ENCODE data around the gene RAB27B.
"Not testable (repeated sequence)": the region's sequence is repeated elsewhere in the genome, so short reads cannot be mapped to it uniquely, and the experiment has no call there.

RAB27B gene

GRCh38 chr18:54820785-54821275 lies 7.4 kb upstream of the RAB27B start:
- not testable (repeated sequence) for DNase-seq

DNA sequence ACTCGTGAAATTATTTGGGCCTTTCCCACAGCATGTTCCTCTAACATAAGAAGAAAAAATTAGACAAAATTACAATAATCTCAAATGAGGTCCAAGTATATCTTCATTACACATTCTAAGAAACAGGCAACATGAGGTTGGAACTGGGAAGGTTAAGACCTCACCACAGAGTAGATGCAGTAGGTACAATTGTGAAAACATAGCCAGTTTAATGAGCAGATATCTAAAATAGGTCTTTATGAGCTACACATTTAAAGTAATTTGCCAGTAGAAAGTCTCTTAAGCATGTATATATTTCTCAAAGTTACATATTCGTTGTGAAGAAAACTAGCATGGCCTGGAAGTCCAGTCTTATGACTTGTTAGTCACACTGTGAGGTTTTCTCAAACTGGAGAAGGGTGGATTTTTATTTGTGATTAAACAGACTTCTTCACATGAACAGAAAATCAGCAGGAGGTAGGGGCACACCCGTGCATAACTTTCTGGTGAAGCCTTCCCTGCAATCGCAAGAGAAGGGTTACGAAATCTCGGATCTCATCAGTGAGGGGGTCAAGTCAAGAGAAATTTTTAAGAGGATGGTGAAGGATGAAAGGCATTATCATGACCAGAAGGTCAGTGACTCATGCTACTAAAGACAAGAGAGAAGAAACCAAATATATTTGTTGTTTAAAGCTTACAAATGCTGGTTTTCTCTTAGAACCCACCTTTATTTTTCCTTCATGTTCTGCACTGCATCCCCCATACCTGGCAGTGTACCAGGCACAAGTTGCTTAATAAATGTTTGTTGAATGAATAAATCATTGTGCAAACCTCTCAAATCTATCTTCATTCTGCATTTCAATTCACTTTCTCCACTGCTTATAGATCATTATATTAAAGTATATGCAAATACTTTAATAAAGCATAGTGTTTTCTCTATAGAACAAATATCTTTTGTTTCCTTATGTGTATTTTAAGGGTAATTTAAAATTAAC lies 5.1 kb upstream of the RAB27B start:
- no peak for DNase-seq

GRCh38 chr18:54824761-54825160 lies 3.5 kb upstream of the RAB27B start:
- DNase-seq, result no peak

DNA sequence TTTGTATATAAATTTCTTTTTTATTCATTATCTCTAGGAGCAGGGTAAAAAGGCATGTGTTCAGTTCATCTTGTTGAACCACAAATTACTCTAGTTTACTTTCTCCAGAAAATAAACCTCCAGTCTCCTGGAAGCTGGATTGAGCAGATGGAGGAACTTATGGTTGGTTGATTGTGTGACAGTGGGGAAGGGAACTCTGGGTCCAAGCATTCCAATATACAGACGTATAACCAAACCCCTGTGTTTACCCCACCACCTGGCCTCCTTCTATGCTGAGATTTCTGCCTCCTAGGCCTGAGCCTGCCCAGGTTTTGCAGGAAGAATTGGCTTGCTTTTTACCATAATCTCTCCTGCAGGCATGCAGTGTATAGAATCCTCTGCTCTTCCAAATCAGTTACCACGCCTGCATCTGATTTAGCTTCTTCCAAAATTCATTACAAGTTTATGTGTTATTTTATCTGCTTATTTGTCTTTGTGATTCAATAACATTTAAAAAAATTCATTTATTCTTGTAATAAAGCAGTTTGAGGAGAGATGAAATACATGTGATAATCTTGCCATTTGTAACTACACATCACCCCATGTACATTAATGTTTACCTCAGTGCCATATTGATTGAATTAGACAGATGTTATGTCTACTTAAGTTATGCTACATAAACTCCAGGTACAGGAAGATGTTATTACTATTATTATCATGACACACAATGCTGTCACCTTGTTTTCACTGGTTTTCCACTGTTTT lies 2.5 kb upstream of the RAB27B start:
- no peak for DNase-seq

DNA sequence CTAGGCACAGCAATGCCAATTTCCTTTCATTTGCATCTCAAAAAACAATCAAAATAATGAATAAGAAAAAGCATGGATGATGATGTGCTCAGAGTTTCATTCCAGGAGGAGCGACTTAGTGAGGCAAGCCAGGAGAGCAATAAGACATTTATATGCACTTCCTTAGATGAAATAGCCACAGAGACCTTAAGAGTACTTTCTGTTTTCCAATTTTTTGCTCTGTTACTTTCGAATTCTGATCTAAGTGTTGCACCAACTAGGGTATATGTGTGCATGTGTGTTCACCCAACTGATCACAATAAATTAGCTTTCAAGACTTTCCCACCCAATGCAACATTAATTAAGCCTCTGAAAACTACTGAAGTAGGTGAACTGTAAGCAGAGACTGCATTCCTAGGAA lies 709 bp downstream of the RAB27B start:
- no peak for DNase-seq

GRCh38 chr18:54829856-54830255 lies 1.6 kb downstream of the RAB27B start:
- DNase-seq, result no peak

GRCh38 chr18:54830260-54830659 lies 2.0 kb downstream of the RAB27B start:
- no peak for DNase-seq

GRCh38 chr18:54830866-54831265 lies 2.6 kb downstream of the RAB27B start:
- DNase-seq, result no peak

- no peak for DNase-seq
Measured at GRCh38 chr18:54835944-54836343, 7.7 kb downstream of the RAB27B start.

DNA sequence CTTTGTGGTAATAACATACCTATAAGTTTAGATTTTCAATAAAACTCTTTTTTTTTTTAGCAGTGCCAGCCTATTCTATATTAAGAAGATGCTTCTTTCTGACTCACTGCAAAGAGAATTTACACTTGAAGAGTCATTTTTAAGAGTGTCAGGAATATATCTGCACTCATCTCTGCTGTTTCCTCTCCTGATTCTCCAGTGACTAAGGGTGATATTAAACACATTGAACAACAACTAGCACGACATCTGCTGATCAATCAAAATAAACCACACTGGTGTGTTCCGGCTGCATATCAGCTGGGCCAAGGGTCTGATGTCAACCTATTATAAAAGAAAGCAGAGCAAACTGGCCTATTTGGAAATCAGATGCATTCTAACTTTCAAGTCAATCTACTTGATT lies 15.0 kb downstream of the RAB27B start:
- DNase-seq, result no peak

GRCh38 chr18:54845787-54846186 lies 17.5 kb downstream of the RAB27B start:
- DNase-seq, result no peak

DNA sequence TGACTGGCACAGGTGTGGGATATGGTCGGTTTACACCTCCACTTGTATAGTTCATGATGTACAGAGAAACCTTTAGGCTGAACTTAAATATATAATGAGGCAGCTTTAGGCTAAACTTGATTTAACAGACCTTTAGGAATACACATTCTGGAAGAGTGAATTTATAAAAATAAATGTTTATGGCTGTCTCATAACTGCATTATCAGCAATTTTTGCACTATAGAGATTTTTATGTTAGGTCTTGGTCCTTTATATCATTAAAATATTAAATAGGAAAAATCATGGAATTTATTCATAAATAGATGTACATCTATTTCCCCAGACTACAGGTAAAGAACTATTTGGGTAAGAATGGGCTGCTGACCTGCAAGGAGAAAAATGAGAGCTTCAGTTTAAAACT lies 19.8 kb downstream of the RAB27B start:
- DNase-seq, result no peak

DNA sequence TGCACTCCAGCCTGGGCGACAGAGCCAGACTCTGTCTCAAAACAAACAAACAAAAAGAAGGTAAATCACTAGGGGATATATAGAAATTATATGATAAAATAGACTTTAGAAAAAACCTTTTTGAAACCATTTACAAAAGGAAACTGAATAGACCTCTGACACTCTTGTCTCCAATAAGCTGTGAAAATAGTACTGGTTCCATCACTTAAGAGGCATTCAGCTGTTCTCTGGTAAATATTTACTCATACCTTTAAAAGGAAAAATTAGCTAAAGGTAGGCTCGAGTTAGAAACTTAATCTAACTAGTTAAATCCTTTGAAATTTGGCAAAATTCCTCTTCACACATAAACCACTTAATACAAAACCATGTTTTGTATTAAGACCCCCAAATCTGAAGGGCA lies 21.4 kb downstream of the RAB27B start:
- DNase-seq, result no peak

DNA sequence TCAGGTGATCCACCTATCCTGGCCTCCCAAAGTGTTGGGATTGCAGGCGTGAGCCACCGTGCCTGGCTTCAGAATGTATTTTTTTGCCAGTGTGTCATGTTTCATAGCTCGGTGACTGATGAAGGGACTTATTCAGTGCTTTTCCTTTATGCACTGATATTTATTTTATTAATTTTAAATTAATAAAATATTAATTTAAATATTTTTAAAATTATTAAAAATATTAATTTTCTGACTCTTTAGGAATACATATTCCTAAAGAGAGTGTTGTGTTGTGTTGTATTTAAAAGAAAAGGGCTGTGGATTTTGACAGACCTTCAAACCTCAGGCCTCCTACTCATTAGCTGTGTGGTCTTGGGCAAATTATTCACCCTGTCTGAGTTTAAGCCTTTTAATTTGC lies 22.3 kb downstream of the RAB27B start:
- no peak for DNase-seq

DNA sequence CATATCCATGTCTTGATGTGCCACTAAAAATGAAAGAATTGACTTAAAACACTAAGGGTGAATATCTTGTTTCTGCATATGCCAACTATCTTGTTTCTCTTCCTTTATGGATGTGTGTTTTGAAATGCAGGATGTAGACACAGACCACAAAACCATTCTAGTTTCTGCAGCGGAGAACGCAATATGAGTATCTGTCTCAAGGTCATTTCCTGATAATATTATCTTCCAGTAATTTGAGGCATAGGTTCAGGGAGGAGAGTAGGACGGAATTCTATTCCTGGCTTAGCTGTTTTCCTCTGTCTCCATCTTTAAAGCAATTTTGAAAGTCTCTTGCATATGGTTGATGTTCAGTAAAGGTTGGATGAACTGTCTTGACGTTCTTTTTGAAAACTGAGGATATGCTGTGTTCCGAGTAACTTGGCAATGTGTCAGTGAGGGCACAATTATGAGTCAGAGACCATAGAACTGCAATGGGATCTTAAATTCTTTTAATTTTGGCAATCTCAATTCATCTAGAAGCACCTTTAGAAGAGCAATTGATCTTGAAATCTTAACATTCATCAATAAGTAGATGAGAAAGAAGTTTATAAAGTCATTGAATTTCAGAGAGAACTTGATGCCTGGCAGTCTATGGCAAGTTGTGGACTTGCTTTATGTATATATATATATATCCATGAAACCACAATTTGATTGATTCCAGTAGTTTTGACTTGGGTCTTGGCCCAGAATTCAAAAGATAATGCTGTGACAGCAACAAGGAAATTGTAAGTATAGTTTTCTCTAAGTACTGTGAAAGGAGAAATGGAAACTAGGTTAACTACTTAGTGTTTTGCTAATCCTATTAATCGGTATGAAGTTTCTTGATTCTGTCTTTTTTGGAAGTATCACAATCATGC lies 24.8 kb downstream of the RAB27B start:
- no peak for DNase-seq

GRCh38 chr18:54855050-54855449 lies 26.8 kb downstream of the RAB27B start:
- not testable (repeated sequence) for DNase-seq

- DNase-seq, result no peak
Measured at GRCh38 chr18:54856105-54856646, 27.9 kb downstream of the RAB27B start.

GRCh38 chr18:54857499-54857898 lies 29.2 kb downstream of the RAB27B start:
- no peak for DNase-seq

DNA sequence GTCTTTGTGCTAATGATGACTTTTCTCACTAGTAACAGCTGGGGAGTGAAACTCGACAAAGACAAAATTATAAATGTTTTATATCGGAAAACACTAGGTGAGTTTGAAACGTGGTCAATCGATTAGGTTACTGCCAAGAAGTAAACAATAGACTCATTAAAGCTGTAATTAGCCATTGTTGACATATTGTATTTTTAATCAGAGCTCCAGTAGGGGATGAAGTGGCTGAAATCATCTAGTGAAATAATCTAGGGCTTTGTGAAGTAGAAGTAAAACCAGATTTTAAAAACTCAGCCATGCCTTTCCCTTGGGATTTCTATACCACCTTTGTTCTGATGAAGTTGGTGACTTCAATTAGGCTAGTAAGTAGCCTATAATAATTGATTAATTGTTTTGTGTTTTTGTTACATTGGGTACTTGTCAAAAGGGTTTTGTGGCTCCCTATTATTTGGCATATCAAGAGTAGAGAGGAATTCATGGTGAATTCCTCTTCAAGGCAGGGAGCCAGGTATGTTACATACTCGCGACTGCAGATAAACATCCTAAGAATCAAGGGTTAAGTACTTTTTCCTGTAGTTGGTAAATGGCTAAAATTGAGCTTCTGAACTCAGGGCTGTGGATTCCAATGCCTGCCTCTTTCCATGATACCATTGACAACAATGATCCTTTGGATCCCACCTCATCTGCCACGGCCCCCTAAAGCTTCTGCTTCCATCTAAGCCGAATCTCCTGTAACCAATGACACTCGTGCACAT lies 31.6 kb downstream of the RAB27B start:
- DNase-seq, result no peak

GRCh38 chr18:54860941-54861340 lies 32.7 kb downstream of the RAB27B start:
- DNase-seq, result no peak

- no peak for DNase-seq
Measured at GRCh38 chr18:54867131-54867530, 38.9 kb downstream of the RAB27B start.

DNA sequence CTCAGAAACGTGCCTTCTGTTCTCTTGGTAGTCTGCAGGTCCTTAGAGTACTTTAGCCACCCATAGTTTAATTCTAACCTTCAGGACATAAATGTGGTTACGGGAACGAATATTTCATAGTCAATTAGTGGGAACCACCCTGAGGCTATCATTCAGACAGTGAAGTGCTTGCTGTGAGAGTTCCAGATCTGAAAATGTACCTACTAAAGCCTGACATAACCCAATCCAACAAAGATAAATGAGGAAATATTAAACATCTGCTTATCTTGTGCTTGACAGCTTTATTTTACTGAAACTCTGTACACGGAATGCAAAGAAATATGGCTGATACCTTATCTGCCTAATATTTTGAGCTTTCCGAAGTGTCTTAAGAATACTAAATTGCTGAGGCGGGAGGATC lies 43.0 kb downstream of the RAB27B start:
- no peak for DNase-seq
